IMR-90 (cell line): ENCODE results near the gene SRPK3. TPM values are rescaled to one million over a fixed set of nuclear protein-coding genes. Genes with fewer than 3 reads are reported as not detected.

ENCODE experiments used
- ATAC-seq: fragments of 200-7000 bp; cut with Tn5 transposase; 2 replicates; pipeline ENCODE4 v1.9.1; 2020; ENCODE audit warnings: low read depth, mild to moderate bottlenecking, moderate library complexity
- BruUV-seq: library from RNA; stranded (reverse); fragments of 400-500 nt; replicated peaks from 2 replicates; lab custom pipeline; 2021; lab: Mats Ljungman, UMichigan
- CTCF ChIA-PET: fragments of 300-600 bp; formaldehyde crosslinking; extraction: SDS; loops from one replicate; lab custom pipeline; 2021; ENCODE audit warnings: antibody characterized with exemption; lab: Yijun Ruan, JAX
- POLR2A ChIA-PET: fragments of 300-600 bp; sonication (Branson Sonifier 250); formaldehyde crosslinking; loops from one replicate; lab custom pipeline; 2022; ENCODE audit warnings: antibody characterized with exemption; ENCODE audit not compliant: unreplicated experiment; lab: Charles Lee
- DNase-seq: peaks from one replicate; pipeline ENCODE4 v3.0.0; 2013
- H2AFZ ChIP-seq: replicated peaks from 2 replicates; pipeline ENCODE3; 2013; ENCODE audit warnings: low read length, mild to moderate bottlenecking; ENCODE audit not compliant: poor library complexity
- H2AK5ac ChIP-seq: 2 replicates; pipeline ENCODE4 v1.6.1; 2013; ENCODE audit warnings: low read depth, low read length, inconsistent platforms
- H2AK9ac ChIP-seq: replicated peaks from 2 replicates; pipeline ENCODE3; 2013; ENCODE audit warnings: mild to moderate bottlenecking, low read depth, low read length, moderate library complexity; ENCODE audit not compliant: poor library complexity
- H2BK120ac ChIP-seq: 2 replicates; pipeline ENCODE4 v1.6.1; 2013; ENCODE audit warnings: low read depth, low read length, inconsistent platforms
- H2BK15ac ChIP-seq: 3 replicates; pipeline ENCODE4 v1.6.1; 2013; ENCODE audit warnings: low read depth, low read length, inconsistent platforms
- H2BK20ac ChIP-seq: 2 replicates; pipeline ENCODE4 v1.6.1; 2013; ENCODE audit warnings: low read depth, mild to moderate bottlenecking, inconsistent platforms, low read length, moderate library complexity
- H2BK5ac ChIP-seq: 2 replicates; pipeline ENCODE4 v1.6.1; 2013; ENCODE audit warnings: mild to moderate bottlenecking, low read depth, low read length, inconsistent platforms; ENCODE audit not compliant: poor library complexity, severe bottlenecking
- H3K14ac ChIP-seq: replicated peaks from 2 replicates; pipeline ENCODE4 v1.6.1; 2013; ENCODE audit warnings: low read depth, low read length, inconsistent platforms
- H3K18ac ChIP-seq: 2 replicates; pipeline ENCODE4 v1.6.1; 2013; ENCODE audit warnings: low read depth, low read length, control low read depth
- H3K23ac ChIP-seq: 2 replicates; pipeline ENCODE4 v1.6.1; 2013; ENCODE audit warnings: low read depth, low read length, inconsistent platforms
- H3K27ac ChIP-seq: 2 replicates; pipeline ENCODE4 v1.5.1; 2013; ENCODE audit warnings: mild to moderate bottlenecking, control low read depth, low read length; ENCODE audit not compliant: insufficient read depth
- H3K27me3 ChIP-seq: 2 replicates; pipeline ENCODE4 v1.6.1; 2013; ENCODE audit warnings: low read length; ENCODE audit not compliant: control insufficient read depth, insufficient read depth
- H3K36me3 ChIP-seq: 2 replicates; pipeline ENCODE4 v1.6.1; 2013; ENCODE audit warnings: low read length, mixed read lengths; ENCODE audit not compliant: control insufficient read depth, insufficient read depth
- H3K4ac ChIP-seq: 2 replicates; pipeline ENCODE4 v1.6.1; 2013; ENCODE audit warnings: low read depth, low read length, inconsistent platforms
- H3K4me1 ChIP-seq: 2 replicates; pipeline ENCODE4 v1.6.1; 2013; ENCODE audit warnings: low read length, mixed read lengths; ENCODE audit not compliant: control insufficient read depth, insufficient read depth
- H3K4me2 ChIP-seq: 2 replicates; pipeline ENCODE4 v1.6.1; 2013; ENCODE audit warnings: low read depth, mild to moderate bottlenecking, control low read depth, low read length, moderate library complexity
- H3K4me3 ChIP-seq: 2 replicates; pipeline ENCODE4 v1.5.1; 2013; ENCODE audit warnings: low read depth, mild to moderate bottlenecking, control low read depth, low read length, moderate library complexity; ENCODE audit not compliant: insufficient read depth
- H3K56ac ChIP-seq: 2 replicates; pipeline ENCODE4 v1.6.1; 2013; ENCODE audit warnings: low read length, inconsistent platforms; ENCODE audit not compliant: insufficient read depth; ENCODE audit errors: extremely low read depth
- H3K79me1 ChIP-seq, 2 experiments: 2 replicates each; pipeline ENCODE4 v1.6.1; 2013; ENCODE audit warnings: low read length in 2 of 2, inconsistent platforms in 1 of 2, low read depth in 1 of 2
- H3K9ac ChIP-seq: 2 replicates; pipeline ENCODE4 v1.6.1; 2013; ENCODE audit warnings: low read depth, low read length, control low read depth
- H3K9me1 ChIP-seq: 2 replicates; pipeline ENCODE4 v1.6.1; 2013; ENCODE audit warnings: low read length, inconsistent platforms; ENCODE audit not compliant: insufficient read depth
- H3K9me3 ChIP-seq: 2 replicates; pipeline ENCODE4 v1.6.1; 2013; ENCODE audit warnings: low read length; ENCODE audit not compliant: control insufficient read depth, insufficient read depth
- H4K20me1 ChIP-seq: 2 replicates; pipeline ENCODE4 v1.6.1; 2013; ENCODE audit warnings: low read length, inconsistent platforms; ENCODE audit not compliant: insufficient read depth
- H4K5ac ChIP-seq: 2 replicates; pipeline ENCODE4 v1.6.1; 2013; ENCODE audit warnings: mild to moderate bottlenecking, low read depth, low read length, control low read depth
- H4K8ac ChIP-seq, 2 experiments: 2 replicates each; pipeline ENCODE4 v1.6.1; 2013; ENCODE audit warnings: low read depth in 2 of 2, low read length in 2 of 2, control low read depth in 1 of 2, inconsistent platforms in 1 of 2
- H4K91ac ChIP-seq: 2 replicates; pipeline ENCODE4 v1.6.1; 2013; ENCODE audit warnings: low read depth, low read length, inconsistent platforms; ENCODE audit not compliant: insufficient read depth
- CEBPB ChIP-seq: IDR thresholded peaks from 2 replicates; pipeline ENCODE4 v1.6.1; 2012; ENCODE audit warnings: low read depth, low read length, improper control_type of control experiment
- CHD1 ChIP-seq: IDR thresholded peaks from 2 replicates; pipeline ENCODE4 v1.6.1; 2012; ENCODE audit warnings: low read depth, low read length, improper control_type of control experiment
- ELK1 ChIP-seq: fragments of 150-350 bp; IDR thresholded peaks from 2 replicates; pipeline ENCODE4 v1.6.1; 2016; ENCODE audit warnings: low read depth, mild to moderate bottlenecking, low read length, moderate library complexity, borderline replicate concordance
- FOS ChIP-seq: fragments of 150-350 bp; IDR thresholded peaks from 2 replicates; pipeline ENCODE4 v1.6.1; 2016; ENCODE audit warnings: low read depth, low read length
- MAFK ChIP-seq: IDR thresholded peaks from 2 replicates; pipeline ENCODE4 v1.6.1; 2012; ENCODE audit warnings: low read depth, low read length, improper control_type of control experiment
- MAZ ChIP-seq: IDR thresholded peaks from 2 replicates; pipeline ENCODE4 v1.6.1; 2012; ENCODE audit warnings: low read depth, mild to moderate bottlenecking, low read length, improper control_type of control experiment, moderate library complexity, borderline replicate concordance
- MXI1 ChIP-seq: IDR thresholded peaks from 2 replicates; pipeline ENCODE4 v1.6.1; 2012; ENCODE audit warnings: low read depth, mild to moderate bottlenecking, low read length, moderate library complexity, borderline replicate concordance
- NFE2L2 ChIP-seq: fragments of 150-350 bp; IDR thresholded peaks from 2 replicates; pipeline ENCODE4 v1.6.1; 2016; ENCODE audit warnings: low read depth, mild to moderate bottlenecking, low read length
- POLR2A ChIP-seq: IDR thresholded peaks from 2 replicates; pipeline ENCODE4 v1.6.1; 2012; ENCODE audit warnings: mild to moderate bottlenecking, low read depth, low read length
- RAD21 ChIP-seq: IDR thresholded peaks from 2 replicates; pipeline ENCODE4 v1.6.1; 2012; ENCODE audit warnings: low read length, improper control_type of control experiment
- RFX5 ChIP-seq: IDR thresholded peaks from 2 replicates; pipeline ENCODE4 v1.8.0; 2012; ENCODE audit warnings: low read depth, mild to moderate bottlenecking, low read length, moderate library complexity
- SMC3 ChIP-seq: fragments of 150-350 bp; IDR thresholded peaks from 2 replicates; pipeline ENCODE4 v1.6.1; 2016; ENCODE audit warnings: low read depth, mild to moderate bottlenecking, antibody characterized with exemption, low read length, moderate library complexity
- USF2 ChIP-seq: fragments of 150-350 bp; IDR thresholded peaks from 2 replicates; pipeline ENCODE4 v1.6.1; 2017; ENCODE audit warnings: mild to moderate bottlenecking, antibody characterized with exemption, low read length, low read depth
- WGBS, 2 experiments: methylation state at CpG; one replicate each; pipeline versions ENCODE4 v1.1.5 to v1.1.7; 2013; ENCODE audit warnings: missing lambda C conversion rate in 2 of 2; ENCODE audit not compliant: insufficient read length in 1 of 2; ENCODE audit errors: extremely low coverage in 2 of 2; 5-methylcytosine and 5-hydroxymethylcytosine counted together
- dilution Hi-C: fragments of 300-500 bp; cut with HindIII; formaldehyde crosslinking; loops from one replicate; pipeline ENCODE4 v1.14.3; 2018; ENCODE audit warnings: low sequenced_read_pairs; ENCODE audit not compliant: unreplicated experiment
- in situ Hi-C: fragments of 300-500 bp; cut with MboI; formaldehyde crosslinking; loops from 3 replicates; pipeline ENCODE4 v1.14.3; 2019; ENCODE audit warnings: low sequenced_read_pairs, inconsistent platforms, mixed read lengths
- intact Hi-C: fragments of 100-400 bp; cut with micrococcal nuclease; formaldehyde crosslinking; loops from 2 replicates; pipeline ENCODE4 v1.10.0; 2022
- polyA plus RNA-seq, 3 experiments: library from polyadenylated mRNA; depleted of rRNA; stranded (reverse); fragments of >200 nt; gene quantifications; 2 replicates each; pipeline ENCODE4 v1.2.3, GENCODE V29; 2012; ENCODE audit warnings: low replicate concordance in 1 of 3
- total RNA-seq: library from RNA; depleted of rRNA; stranded (reverse); fragments of >200 nt; gene quantifications from 2 replicates; pipeline ENCODE4 v1.2.3, GENCODE V29; 2012

The SRPK3 gene
- total and polyA plus RNA-seq, 2 of the 4 experiments (the other 2 are of a cell fraction): 0.36 to 0.70 TPM

GRCh38 chrX:153830640-153831428 lies 50.0 kb downstream of the SRPK3 start (continued):
- no peak for TF ChIP-seq MXI1

DNA sequence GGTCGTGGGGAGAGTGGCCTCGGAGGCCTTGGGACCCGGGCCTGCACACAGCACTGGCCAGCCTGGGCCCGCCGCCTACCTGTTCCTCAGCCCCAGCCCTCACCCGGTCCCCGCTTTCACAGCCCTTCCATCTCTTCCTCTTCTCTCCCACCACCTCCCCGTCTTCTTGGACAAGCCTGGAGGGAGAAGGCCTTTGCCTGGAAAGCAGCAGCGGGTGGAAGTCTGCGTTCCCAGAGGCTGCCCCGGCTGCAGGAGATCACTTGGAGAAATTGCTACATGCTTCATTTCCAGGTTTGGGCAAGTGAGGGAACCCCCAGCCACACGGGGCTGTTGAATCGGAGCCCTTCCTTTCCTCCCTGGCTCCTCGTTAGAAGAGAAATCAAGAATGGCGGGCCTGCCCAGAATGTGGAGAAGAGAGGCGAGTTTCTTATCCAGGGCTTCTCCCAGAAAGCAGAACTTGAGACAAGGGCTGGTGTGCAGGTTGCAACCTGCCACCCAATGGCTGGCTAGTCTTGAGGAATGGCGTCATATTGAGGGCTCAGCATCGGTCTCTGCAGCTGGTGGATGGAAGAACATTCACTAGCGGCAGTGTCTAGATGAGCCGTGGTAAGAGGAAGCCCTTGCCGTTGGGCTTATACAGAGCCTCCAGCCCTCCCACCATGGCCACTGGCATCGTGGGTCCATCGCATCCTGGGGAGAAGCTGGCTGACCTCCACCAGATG lies 50.7 kb downstream of the SRPK3 start:
- Histone ChIP-seq H3K9ac (no peak overlapping the region), H4K8ac (no peak overlapping the region), H2BK5ac (no peak overlapping the region), H3K4me2 (no peak overlapping the region), H3K27me3 (peaks cover 48% of the 10 kb centered on the region), H4K5ac (no peak overlapping the region), H2BK20ac (no peak overlapping the region), H3K9me3 (peaks cover 20% of the 10 kb centered on the region; the same call in 1 of the 2 replicates), H2AK9ac (no peak overlapping the region), H4K20me1 (no peaks in the 10 kb centered on the region; the same call in 1 of the 2 replicates), H4K91ac (no peak overlapping the region), H3K79me1 (no peaks in the 10 kb centered on the region), H3K4me3 (no peak overlapping the region), H3K18ac (no peak overlapping the region), H3K36me3 (no peaks in the 10 kb centered on the region), H2AK5ac (no peak overlapping the region), H3K9me1 (no peaks in the 10 kb centered on the region), H3K14ac (no peak overlapping the region), H3K27ac (no peak overlapping the region), H2BK120ac (no peak overlapping the region), H3K56ac (no peak overlapping the region), H3K4ac (no peak overlapping the region), H2AFZ (no peak overlapping the region), H2BK15ac (no peak overlapping the region), H3K4me1 (no peaks in the 10 kb centered on the region), H3K23ac (no peak overlapping the region)
- DNase-seq (no peak), ATAC-seq (no peak)
- CTCF ChIA-PET: no interaction called here
- in situ Hi-C loops: no loop called here
- POLR2A ChIA-PET: no interaction called here
- intact Hi-C loops: no loop called here
- dilution Hi-C loops: no loop called here
- WGBS, 2 experiments: 67% methylated on average over 9 of the region's 23 CpGs; no CpG with 5 or more reads in 1 of the 2 experiments
- no TSS peak for BruUV-seq
- TF ChIP-seq CHD1 (no peak), SMC3 (no peak), USF2 (no peak), RAD21 (no peak), RFX5 (no peak), ELK1 (no peak), NFE2L2 (no peak), FOS (no peak), POLR2A (no peak), MAFK (no peak), CEBPB (no peak), MAZ (no peak)
